GM18508 (cell line): Measurements from ENCODE around the gene CROCC2.

Source experiments
- ATAC-seq: cut with Tn5 transposase; IDR thresholded peaks from one replicate; pipeline ENCODE4 v1.9.1; 2021; ENCODE audit warnings: moderate number of reproducible peaks; ENCODE audit not compliant: insufficient read depth, unreplicated experiment

The CROCC2 gene

GRCh38 chr2:240906141-240906910, at the start of gene CROCC2:
TSS of gene CROCC2 (plus strand) at chr2:240906336. CDS start at chr2:240906514, 178 bp downstream.
- ATAC-seq = no peak

GRCh38 chr2:240857039-240858008, 48.8 kb upstream of the CROCC2 start:
- no peak for ATAC-seq

- ATAC-seq = no peak
Measured at GRCh38 chr2:240858321-240858720, 47.8 kb upstream of the CROCC2 start.

- no peak for ATAC-seq
Measured at GRCh38 chr2:240858871-240859270, 47.3 kb upstream of the CROCC2 start.

GRCh38 chr2:240861547-240861946, 44.6 kb upstream of the CROCC2 start:
- no peak for ATAC-seq

GRCh38 chr2:240864475-240864874, 41.7 kb upstream of the CROCC2 start:
- no peak for ATAC-seq

- no peak for ATAC-seq
Measured at GRCh38 chr2:240865391-240865790, 40.7 kb upstream of the CROCC2 start.

GRCh38 chr2:240868286-240869108, 37.6 kb upstream of the CROCC2 start, which contains the start of gene AGXT:
TSS of gene AGXT (plus strand) at chr2:240868824. CDS start at chr2:240868866, 42 bp downstream.
- ATAC-seq = no peak

GRCh38 chr2:240869109-240869955, 36.8 kb upstream of the CROCC2 start:
- no peak for ATAC-seq

- no peak for ATAC-seq
Measured at GRCh38 chr2:240869956-240870875, 35.9 kb upstream of the CROCC2 start.

- ATAC-seq = no peak
Measured at GRCh38 chr2:240871071-240871958, 34.8 kb upstream of the CROCC2 start.

- ATAC-seq = no peak
Measured at GRCh38 chr2:240872317-240873097, 33.6 kb upstream of the CROCC2 start.

GRCh38 chr2:240873098-240873788, 32.9 kb upstream of the CROCC2 start:
- no peak for ATAC-seq

GRCh38 chr2:240873805-240874714, 32.1 kb upstream of the CROCC2 start:
- ATAC-seq = no peak

- ATAC-seq = no peak
Measured at GRCh38 chr2:240874715-240875227, 31.4 kb upstream of the CROCC2 start.
